Measurements from ENCODE around the gene PAMR1.

- TF ChIP-seq POLR2A (IDR thresholded peaks at IDR 0.05) (no peak), CTCF (IDR thresholded peaks at IDR 0.05) (no peak)
Measured at GRCh38 chr11:35524780-35525179, 636 bp downstream of the PAMR1 start.

All from Peyer's patch (tissue), 4 donors.